IMR-90 (cell line): ENCODE results near the gene CBFA2T3. TPM values are rescaled to one million over a fixed set of nuclear protein-coding genes. Genes with fewer than 3 reads are reported as not detected.

ENCODE experiments used
- ATAC-seq: fragments of 200-7000 bp; cut with Tn5 transposase; 2 replicates; pipeline ENCODE4 v1.9.1; 2020; ENCODE audit warnings: low read depth, mild to moderate bottlenecking, moderate library complexity
- BruUV-seq: library from RNA; stranded (reverse); fragments of 400-500 nt; replicated peaks from 2 replicates; lab custom pipeline; 2021; lab: Mats Ljungman, UMichigan
- CTCF ChIA-PET: fragments of 300-600 bp; formaldehyde crosslinking; extraction: SDS; loops from one replicate; lab custom pipeline; 2021; ENCODE audit warnings: antibody characterized with exemption; lab: Yijun Ruan, JAX
- POLR2A ChIA-PET: fragments of 300-600 bp; sonication (Branson Sonifier 250); formaldehyde crosslinking; loops from one replicate; lab custom pipeline; 2022; ENCODE audit warnings: antibody characterized with exemption; ENCODE audit not compliant: unreplicated experiment; lab: Charles Lee
- DNase-seq: peaks from one replicate; pipeline ENCODE4 v3.0.0; 2013
- H2AFZ ChIP-seq: replicated peaks from 2 replicates; pipeline ENCODE3; 2013; ENCODE audit warnings: low read length, mild to moderate bottlenecking; ENCODE audit not compliant: poor library complexity
- H2AK5ac ChIP-seq: 2 replicates; pipeline ENCODE4 v1.6.1; 2013; ENCODE audit warnings: low read depth, low read length, inconsistent platforms
- H2AK9ac ChIP-seq: replicated peaks from 2 replicates; pipeline ENCODE3; 2013; ENCODE audit warnings: mild to moderate bottlenecking, low read depth, low read length, moderate library complexity; ENCODE audit not compliant: poor library complexity
- H2BK120ac ChIP-seq: 2 replicates; pipeline ENCODE4 v1.6.1; 2013; ENCODE audit warnings: low read depth, low read length, inconsistent platforms
- H2BK15ac ChIP-seq: 3 replicates; pipeline ENCODE4 v1.6.1; 2013; ENCODE audit warnings: low read depth, low read length, inconsistent platforms
- H2BK20ac ChIP-seq: 2 replicates; pipeline ENCODE4 v1.6.1; 2013; ENCODE audit warnings: low read depth, mild to moderate bottlenecking, inconsistent platforms, low read length, moderate library complexity
- H2BK5ac ChIP-seq: 2 replicates; pipeline ENCODE4 v1.6.1; 2013; ENCODE audit warnings: mild to moderate bottlenecking, low read depth, low read length, inconsistent platforms; ENCODE audit not compliant: poor library complexity, severe bottlenecking
- H3K14ac ChIP-seq: replicated peaks from 2 replicates; pipeline ENCODE4 v1.6.1; 2013; ENCODE audit warnings: low read depth, low read length, inconsistent platforms
- H3K18ac ChIP-seq: 2 replicates; pipeline ENCODE4 v1.6.1; 2013; ENCODE audit warnings: low read depth, low read length, control low read depth
- H3K23ac ChIP-seq: 2 replicates; pipeline ENCODE4 v1.6.1; 2013; ENCODE audit warnings: low read depth, low read length, inconsistent platforms
- H3K27ac ChIP-seq: 2 replicates; pipeline ENCODE4 v1.5.1; 2013; ENCODE audit warnings: mild to moderate bottlenecking, control low read depth, low read length; ENCODE audit not compliant: insufficient read depth
- H3K27me3 ChIP-seq: 2 replicates; pipeline ENCODE4 v1.6.1; 2013; ENCODE audit warnings: low read length; ENCODE audit not compliant: control insufficient read depth, insufficient read depth
- H3K36me3 ChIP-seq: 2 replicates; pipeline ENCODE4 v1.6.1; 2013; ENCODE audit warnings: low read length, mixed read lengths; ENCODE audit not compliant: control insufficient read depth, insufficient read depth
- H3K4ac ChIP-seq: 2 replicates; pipeline ENCODE4 v1.6.1; 2013; ENCODE audit warnings: low read depth, low read length, inconsistent platforms
- H3K4me1 ChIP-seq: 2 replicates; pipeline ENCODE4 v1.6.1; 2013; ENCODE audit warnings: low read length, mixed read lengths; ENCODE audit not compliant: control insufficient read depth, insufficient read depth
- H3K4me2 ChIP-seq: 2 replicates; pipeline ENCODE4 v1.6.1; 2013; ENCODE audit warnings: low read depth, mild to moderate bottlenecking, control low read depth, low read length, moderate library complexity
- H3K4me3 ChIP-seq: 2 replicates; pipeline ENCODE4 v1.5.1; 2013; ENCODE audit warnings: low read depth, mild to moderate bottlenecking, control low read depth, low read length, moderate library complexity; ENCODE audit not compliant: insufficient read depth
- H3K56ac ChIP-seq: 2 replicates; pipeline ENCODE4 v1.6.1; 2013; ENCODE audit warnings: low read length, inconsistent platforms; ENCODE audit not compliant: insufficient read depth; ENCODE audit errors: extremely low read depth
- H3K79me1 ChIP-seq, 2 experiments: 2 replicates each; pipeline ENCODE4 v1.6.1; 2013; ENCODE audit warnings: low read length in 2 of 2, inconsistent platforms in 1 of 2, low read depth in 1 of 2
- H3K9ac ChIP-seq: 2 replicates; pipeline ENCODE4 v1.6.1; 2013; ENCODE audit warnings: low read depth, low read length, control low read depth
- H3K9me1 ChIP-seq: 2 replicates; pipeline ENCODE4 v1.6.1; 2013; ENCODE audit warnings: low read length, inconsistent platforms; ENCODE audit not compliant: insufficient read depth
- H3K9me3 ChIP-seq: 2 replicates; pipeline ENCODE4 v1.6.1; 2013; ENCODE audit warnings: low read length; ENCODE audit not compliant: control insufficient read depth, insufficient read depth
- H4K20me1 ChIP-seq: 2 replicates; pipeline ENCODE4 v1.6.1; 2013; ENCODE audit warnings: low read length, inconsistent platforms; ENCODE audit not compliant: insufficient read depth
- H4K5ac ChIP-seq: 2 replicates; pipeline ENCODE4 v1.6.1; 2013; ENCODE audit warnings: mild to moderate bottlenecking, low read depth, low read length, control low read depth
- H4K8ac ChIP-seq, 2 experiments: 2 replicates each; pipeline ENCODE4 v1.6.1; 2013; ENCODE audit warnings: low read depth in 2 of 2, low read length in 2 of 2, control low read depth in 1 of 2, inconsistent platforms in 1 of 2
- H4K91ac ChIP-seq: 2 replicates; pipeline ENCODE4 v1.6.1; 2013; ENCODE audit warnings: low read depth, low read length, inconsistent platforms; ENCODE audit not compliant: insufficient read depth
- BHLHE40 ChIP-seq: fragments of 150-350 bp; IDR thresholded peaks from 2 replicates; pipeline ENCODE4 v1.6.1; 2016; ENCODE audit warnings: mild to moderate bottlenecking, low read depth, low read length
- CEBPB ChIP-seq: IDR thresholded peaks from 2 replicates; pipeline ENCODE4 v1.6.1; 2012; ENCODE audit warnings: low read depth, low read length, improper control_type of control experiment
- CHD1 ChIP-seq: IDR thresholded peaks from 2 replicates; pipeline ENCODE4 v1.6.1; 2012; ENCODE audit warnings: low read depth, low read length, improper control_type of control experiment
- FOS ChIP-seq: fragments of 150-350 bp; IDR thresholded peaks from 2 replicates; pipeline ENCODE4 v1.6.1; 2016; ENCODE audit warnings: low read depth, low read length
- MAZ ChIP-seq: IDR thresholded peaks from 2 replicates; pipeline ENCODE4 v1.6.1; 2012; ENCODE audit warnings: low read depth, mild to moderate bottlenecking, low read length, improper control_type of control experiment, moderate library complexity, borderline replicate concordance
- MXI1 ChIP-seq: IDR thresholded peaks from 2 replicates; pipeline ENCODE4 v1.6.1; 2012; ENCODE audit warnings: low read depth, mild to moderate bottlenecking, low read length, moderate library complexity, borderline replicate concordance
- NFE2L2 ChIP-seq: fragments of 150-350 bp; IDR thresholded peaks from 2 replicates; pipeline ENCODE4 v1.6.1; 2016; ENCODE audit warnings: low read depth, mild to moderate bottlenecking, low read length
- POLR2A ChIP-seq: IDR thresholded peaks from 2 replicates; pipeline ENCODE4 v1.6.1; 2012; ENCODE audit warnings: mild to moderate bottlenecking, low read depth, low read length
- RAD21 ChIP-seq: IDR thresholded peaks from 2 replicates; pipeline ENCODE4 v1.6.1; 2012; ENCODE audit warnings: low read length, improper control_type of control experiment
- RCOR1 ChIP-seq: IDR thresholded peaks from 2 replicates; pipeline ENCODE4 v1.6.1; 2012; ENCODE audit warnings: mild to moderate bottlenecking, low read length, improper control_type of control experiment; ENCODE audit not compliant: insufficient replicate concordance
- RFX5 ChIP-seq: IDR thresholded peaks from 2 replicates; pipeline ENCODE4 v1.8.0; 2012; ENCODE audit warnings: low read depth, mild to moderate bottlenecking, low read length, moderate library complexity
- SMC3 ChIP-seq: fragments of 150-350 bp; IDR thresholded peaks from 2 replicates; pipeline ENCODE4 v1.6.1; 2016; ENCODE audit warnings: low read depth, mild to moderate bottlenecking, antibody characterized with exemption, low read length, moderate library complexity
- WGBS, 2 experiments: methylation state at CpG; one replicate each; pipeline versions ENCODE4 v1.1.5 to v1.1.7; 2013; ENCODE audit warnings: missing lambda C conversion rate in 2 of 2; ENCODE audit not compliant: insufficient read length in 1 of 2; ENCODE audit errors: extremely low coverage in 2 of 2; 5-methylcytosine and 5-hydroxymethylcytosine counted together
- dilution Hi-C: fragments of 300-500 bp; cut with HindIII; formaldehyde crosslinking; loops from one replicate; pipeline ENCODE4 v1.14.3; 2018; ENCODE audit warnings: low sequenced_read_pairs; ENCODE audit not compliant: unreplicated experiment
- in situ Hi-C: fragments of 300-500 bp; cut with MboI; formaldehyde crosslinking; loops from 3 replicates; pipeline ENCODE4 v1.14.3; 2019; ENCODE audit warnings: low sequenced_read_pairs, inconsistent platforms, mixed read lengths
- intact Hi-C: fragments of 100-400 bp; cut with micrococcal nuclease; formaldehyde crosslinking; loops from 2 replicates; pipeline ENCODE4 v1.10.0; 2022
- polyA plus RNA-seq, 3 experiments: library from polyadenylated mRNA; depleted of rRNA; stranded (reverse); fragments of >200 nt; gene quantifications; 2 replicates each; pipeline ENCODE4 v1.2.3, GENCODE V29; 2012; ENCODE audit warnings: low replicate concordance in 1 of 3
- total RNA-seq: library from RNA; depleted of rRNA; stranded (reverse); fragments of >200 nt; gene quantifications from 2 replicates; pipeline ENCODE4 v1.2.3, GENCODE V29; 2012
- TF ChIP-seq, protein P1 (sequence below): fragments of 150-350 bp; IDR thresholded peaks from 2 replicates; pipeline ENCODE4 v1.6.1; 2016; ENCODE audit warnings: low read depth, mild to moderate bottlenecking, low read length, moderate library complexity, borderline replicate concordance
- TF ChIP-seq, protein P2 (sequence below): fragments of 150-350 bp; IDR thresholded peaks from 2 replicates; pipeline ENCODE4 v1.6.1; 2017; ENCODE audit warnings: mild to moderate bottlenecking, antibody characterized with exemption, low read length, low read depth

CBFA2T3 gene
- total and polyA plus RNA-seq, 2 of the 4 experiments (the other 2 are of a cell fraction) = not detected

DNA sequence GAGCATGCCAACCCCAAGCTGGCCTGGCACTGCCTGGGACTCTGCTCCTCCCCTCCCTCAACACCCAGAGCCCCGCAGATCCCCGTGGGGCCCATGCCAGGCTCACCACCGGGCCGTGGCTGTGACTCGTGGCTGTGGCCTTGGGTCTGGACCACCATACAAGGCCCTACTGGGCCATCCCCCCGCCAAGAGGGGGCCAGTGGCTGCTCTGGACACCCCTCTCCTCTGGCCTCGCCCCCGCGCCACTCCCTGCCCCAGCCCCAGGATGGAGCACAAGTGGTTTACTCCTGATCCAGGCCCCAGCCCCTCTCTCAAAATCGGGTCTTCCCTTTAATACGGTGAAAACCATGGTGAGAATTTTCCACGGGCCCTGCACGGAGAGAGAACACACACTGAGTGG is 113.6 kb downstream of the CBFA2T3 start:
- no peak overlapping the region for H3K18ac ChIP-seq
- H2AK9ac ChIP-seq = no peak overlapping the region
- in situ Hi-C loops (no loop called here), dilution Hi-C loops (no loop called here), intact Hi-C loops (no loop called here)
- BruUV-seq = no TSS peak
- no peaks in the 10 kb centered on the region; the same call in 1 of the 2 replicates for H4K20me1 ChIP-seq
- H3K27me3 ChIP-seq = no peaks in the 10 kb centered on the region; the same call in 1 of the 2 replicates
- ATAC-seq = no peak
- H4K91ac ChIP-seq = no peak overlapping the region
- no peak overlapping the region for H3K4ac ChIP-seq
- H4K5ac ChIP-seq = no peak overlapping the region
- no peak overlapping the region for H3K27ac ChIP-seq
- H2BK20ac ChIP-seq = no peak overlapping the region
- no peaks in the 10 kb centered on the region for H3K9me1 ChIP-seq
- H3K79me1 ChIP-seq = peaks cover 2 to 5% of the 10 kb centered on the region in 2 experiments; a peak in 3 of 4 replicates
- no peak overlapping the region for H3K56ac ChIP-seq
- WGBS, 2 experiments = 100% methylated on average over 2 of the region's 13 CpGs; no CpG with 5 or more reads in 1 of the 2 experiments
- peaks cover 25% of the 10 kb centered on the region for H3K36me3 ChIP-seq
- no peak overlapping the region for H4K8ac ChIP-seq
- no peak overlapping the region for H2BK5ac ChIP-seq
- no peak overlapping the region for H2BK15ac ChIP-seq
- H3K4me1 ChIP-seq = no peaks in the 10 kb centered on the region
- DNase-seq = no peak
- no peak overlapping the region for H3K23ac ChIP-seq
- H2AK5ac ChIP-seq = no peak overlapping the region
- TF ChIP-seq BHLHE40 (no peak), RCOR1 (no peak), CEBPB (no peak), POLR2A (no peak), NFE2L2 (no peak), FOS (no peak), MXI1 (no peak), RFX5 (no peak), SMC3 (no peak), MAZ (no peak), RAD21 (no peak), CHD1 (no peak)
- TF ChIP-seq, protein P1, sequence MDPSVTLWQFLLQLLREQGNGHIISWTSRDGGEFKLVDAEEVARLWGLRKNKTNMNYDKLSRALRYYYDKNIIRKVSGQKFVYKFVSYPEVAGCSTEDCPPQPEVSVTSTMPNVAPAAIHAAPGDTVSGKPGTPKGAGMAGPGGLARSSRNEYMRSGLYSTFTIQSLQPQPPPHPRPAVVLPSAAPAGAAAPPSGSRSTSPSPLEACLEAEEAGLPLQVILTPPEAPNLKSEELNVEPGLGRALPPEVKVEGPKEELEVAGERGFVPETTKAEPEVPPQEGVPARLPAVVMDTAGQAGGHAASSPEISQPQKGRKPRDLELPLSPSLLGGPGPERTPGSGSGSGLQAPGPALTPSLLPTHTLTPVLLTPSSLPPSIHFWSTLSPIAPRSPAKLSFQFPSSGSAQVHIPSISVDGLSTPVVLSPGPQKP = no peak
- TF ChIP-seq, protein P2, sequence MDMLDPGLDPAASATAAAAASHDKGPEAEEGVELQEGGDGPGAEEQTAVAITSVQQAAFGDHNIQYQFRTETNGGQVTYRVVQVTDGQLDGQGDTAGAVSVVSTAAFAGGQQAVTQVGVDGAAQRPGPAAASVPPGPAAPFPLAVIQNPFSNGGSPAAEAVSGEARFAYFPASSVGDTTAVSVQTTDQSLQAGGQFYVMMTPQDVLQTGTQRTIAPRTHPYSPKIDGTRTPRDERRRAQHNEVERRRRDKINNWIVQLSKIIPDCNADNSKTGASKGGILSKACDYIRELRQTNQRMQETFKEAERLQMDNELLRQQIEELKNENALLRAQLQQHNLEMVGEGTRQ = no peak
- no peak overlapping the region for H2AFZ ChIP-seq
- ChIA-PET CTCF (no interaction called here), POLR2A (no interaction called here)
- H2BK120ac ChIP-seq = no peak overlapping the region
- H3K4me3 ChIP-seq = no peak overlapping the region
- no peak overlapping the region for H3K9ac ChIP-seq
- no peak overlapping the region for H3K14ac ChIP-seq
- no peak overlapping the region for H3K4me2 ChIP-seq
- no peaks in the 10 kb centered on the region for H3K9me3 ChIP-seq
